ENCODE results near the gene SPEF1.

The SPEF1 gene

GRCh38 chr20:3783511-3784195, 2.4 kb upstream of the SPEF1 start:
- H3K27ac ChIP-seq (ENCODE audit: insufficient read depth in 1 of 2, low read depth in 1 of 2, low read length in 2 of 2, poor library complexity in 1 of 2, severe bottlenecking in 2 of 2) = peak overlapping the region in 1 of 2 experiments; percentile 25
- ChIA-PET POLR2A (no interaction called here), CTCF (interaction anchor here (1.4 to 9.4 kb wide), 2 partner anchors 35 to 74 kb away, joined by 4 to 127 read pairs; partner anchors contain the start of gene AP5S1)
- H3K27me3 ChIP-seq (replicated peaks in 2 of 5; ENCODE audit: control insufficient read depth in 4 of 5, insufficient read depth in 5 of 5, low read length in 4 of 5) = peaks cover 0 to 13% (median 9%) of the 10 kb centered on the region in 5 experiments
- H3K4me3 ChIP-seq (ENCODE audit: control insufficient read depth in 1 of 7, extremely low read depth in 1 of 7, insufficient read depth in 4 of 7, low read depth in 2 of 7, low read length in 6 of 7) = no peak overlapping the region
- WGBS (ENCODE audit: insufficient coverage) = 89% methylated on average over 9 of the region's 10 CpGs
- peaks cover 0 to 11% (median 7%) of the 10 kb centered on the region in 4 experiments for H3K36me3 ChIP-seq (ENCODE audit: control insufficient read depth in 4 of 4, insufficient read depth in 4 of 4, low read length in 3 of 4)
- no peak for DNase-seq
- no peaks in the 10 kb centered on the region for H3K9me3 ChIP-seq (ENCODE audit: control extremely low read depth in 1 of 5, control insufficient read depth in 4 of 5, insufficient read depth in 2 of 5, low read depth in 1 of 5, low read length in 4 of 5)
- peaks cover 7 to 35% (median 29%) of the 10 kb centered on the region in 4 experiments for H3K4me1 ChIP-seq (ENCODE audit: control extremely low read depth in 1 of 4, control insufficient read depth in 4 of 4, insufficient read depth in 4 of 4, low read length in 3 of 4)

- no peak for DNase-seq
- H3K4me1 ChIP-seq (ENCODE audit: control extremely low read depth in 1 of 4, control insufficient read depth in 4 of 4, insufficient read depth in 4 of 4, low read length in 3 of 4) = peaks cover 7 to 41% (median 34%) of the 10 kb centered on the region in 4 experiments
- H3K27ac ChIP-seq (ENCODE audit: insufficient read depth in 1 of 2, low read depth in 1 of 2, low read length in 2 of 2, poor library complexity in 1 of 2, severe bottlenecking in 2 of 2) = peak overlapping the region in 1 of 2 experiments; percentile 25
- ChIA-PET CTCF (interaction anchor here (9.4 kb wide), 1 partner anchor 36 kb away, joined by 127 read pairs; the partner anchor contains the start of gene AP5S1), POLR2A (no interaction called here)
- no peak overlapping the region for H3K4me3 ChIP-seq (ENCODE audit: control insufficient read depth in 1 of 7, extremely low read depth in 1 of 7, insufficient read depth in 4 of 7, low read depth in 2 of 7, low read length in 6 of 7)
- peaks cover 0 to 11% (median 7%) of the 10 kb centered on the region in 4 experiments for H3K36me3 ChIP-seq (ENCODE audit: control insufficient read depth in 4 of 4, insufficient read depth in 4 of 4, low read length in 3 of 4)
- 100% methylated on average over 2 of the region's 2 CpGs for WGBS (ENCODE audit: insufficient coverage)
- H3K27me3 ChIP-seq (replicated peaks in 2 of 5; ENCODE audit: control insufficient read depth in 4 of 5, insufficient read depth in 5 of 5, low read length in 4 of 5) = peaks cover 0 to 19% (median 13%) of the 10 kb centered on the region in 5 experiments
- no peaks in the 10 kb centered on the region for H3K9me3 ChIP-seq (ENCODE audit: control extremely low read depth in 1 of 5, control insufficient read depth in 4 of 5, insufficient read depth in 2 of 5, low read depth in 1 of 5, low read length in 4 of 5)
These were observed 1.8 kb upstream of the SPEF1 start for GRCh38 chr20:3783068-3783489.

GRCh38 chr20:3782597-3782996, 1.3 kb upstream of the SPEF1 start:
- H3K4me3 ChIP-seq (ENCODE audit: control insufficient read depth in 1 of 7, extremely low read depth in 1 of 7, insufficient read depth in 4 of 7, low read depth in 2 of 7, low read length in 6 of 7) = no peak overlapping the region
- H3K27ac ChIP-seq (ENCODE audit: insufficient read depth in 1 of 2, low read depth in 1 of 2, low read length in 2 of 2, poor library complexity in 1 of 2, severe bottlenecking in 2 of 2) = no peak overlapping the region
- ChIA-PET POLR2A (no interaction called here), CTCF (no interaction called here)
- peaks cover 0 to 11% (median 7%) of the 10 kb centered on the region in 4 experiments for H3K36me3 ChIP-seq (ENCODE audit: control insufficient read depth in 4 of 4, insufficient read depth in 4 of 4, low read length in 3 of 4)
- DNase-seq = no peak
- H3K27me3 ChIP-seq (replicated peaks in 2 of 5; ENCODE audit: control insufficient read depth in 4 of 5, insufficient read depth in 5 of 5, low read length in 4 of 5) = peaks cover 0 to 23% (median 15%) of the 10 kb centered on the region in 5 experiments
- H3K4me1 ChIP-seq (ENCODE audit: control extremely low read depth in 1 of 4, control insufficient read depth in 4 of 4, insufficient read depth in 4 of 4, low read length in 3 of 4) = peaks cover 7 to 44% (median 38%) of the 10 kb centered on the region in 4 experiments
- WGBS (ENCODE audit: insufficient coverage) = 93% methylated on average over 5 of the region's 6 CpGs
- H3K9me3 ChIP-seq (ENCODE audit: control extremely low read depth in 1 of 5, control insufficient read depth in 4 of 5, insufficient read depth in 2 of 5, low read depth in 1 of 5, low read length in 4 of 5) = no peaks in the 10 kb centered on the region

GRCh38 chr20:3778976-3779375, 2.3 kb downstream of the SPEF1 start:
- peaks cover 0 to 2% (median 0%) of the 10 kb centered on the region in 5 experiments for H3K9me3 ChIP-seq (ENCODE audit: control extremely low read depth in 1 of 5, control insufficient read depth in 4 of 5, insufficient read depth in 2 of 5, low read depth in 1 of 5, low read length in 4 of 5)
- CTCF ChIA-PET = interaction anchor here (0.6 to 1.5 kb wide), 11 partner anchors 10 to 1176 kb away, joined by 3 to 8 read pairs (median 4); partner anchors contain the start of gene AP5S1
- no peak for DNase-seq
- H3K4me3 ChIP-seq (ENCODE audit: control insufficient read depth in 1 of 7, extremely low read depth in 1 of 7, insufficient read depth in 4 of 7, low read depth in 2 of 7, low read length in 6 of 7) = no peak overlapping the region
- no peak overlapping the region for H3K27ac ChIP-seq (ENCODE audit: insufficient read depth in 1 of 2, low read depth in 1 of 2, low read length in 2 of 2, poor library complexity in 1 of 2, severe bottlenecking in 2 of 2)
- 38% methylated on average over 16 of the region's 18 CpGs for WGBS (ENCODE audit: insufficient coverage)
- H3K27me3 ChIP-seq (replicated peaks in 2 of 5; ENCODE audit: control insufficient read depth in 4 of 5, insufficient read depth in 5 of 5, low read length in 4 of 5) = peaks cover 0 to 35% (median 18%) of the 10 kb centered on the region in 5 experiments
- peaks cover 0 to 25% (median 22%) of the 10 kb centered on the region in 4 experiments for H3K4me1 ChIP-seq (ENCODE audit: control extremely low read depth in 1 of 4, control insufficient read depth in 4 of 4, insufficient read depth in 4 of 4, low read length in 3 of 4)
- H3K36me3 ChIP-seq (ENCODE audit: control insufficient read depth in 4 of 4, insufficient read depth in 4 of 4, low read length in 3 of 4) = peaks cover 0 to 4% (median 2%) of the 10 kb centered on the region in 4 experiments
- POLR2A ChIA-PET = no interaction called here

DNA sequence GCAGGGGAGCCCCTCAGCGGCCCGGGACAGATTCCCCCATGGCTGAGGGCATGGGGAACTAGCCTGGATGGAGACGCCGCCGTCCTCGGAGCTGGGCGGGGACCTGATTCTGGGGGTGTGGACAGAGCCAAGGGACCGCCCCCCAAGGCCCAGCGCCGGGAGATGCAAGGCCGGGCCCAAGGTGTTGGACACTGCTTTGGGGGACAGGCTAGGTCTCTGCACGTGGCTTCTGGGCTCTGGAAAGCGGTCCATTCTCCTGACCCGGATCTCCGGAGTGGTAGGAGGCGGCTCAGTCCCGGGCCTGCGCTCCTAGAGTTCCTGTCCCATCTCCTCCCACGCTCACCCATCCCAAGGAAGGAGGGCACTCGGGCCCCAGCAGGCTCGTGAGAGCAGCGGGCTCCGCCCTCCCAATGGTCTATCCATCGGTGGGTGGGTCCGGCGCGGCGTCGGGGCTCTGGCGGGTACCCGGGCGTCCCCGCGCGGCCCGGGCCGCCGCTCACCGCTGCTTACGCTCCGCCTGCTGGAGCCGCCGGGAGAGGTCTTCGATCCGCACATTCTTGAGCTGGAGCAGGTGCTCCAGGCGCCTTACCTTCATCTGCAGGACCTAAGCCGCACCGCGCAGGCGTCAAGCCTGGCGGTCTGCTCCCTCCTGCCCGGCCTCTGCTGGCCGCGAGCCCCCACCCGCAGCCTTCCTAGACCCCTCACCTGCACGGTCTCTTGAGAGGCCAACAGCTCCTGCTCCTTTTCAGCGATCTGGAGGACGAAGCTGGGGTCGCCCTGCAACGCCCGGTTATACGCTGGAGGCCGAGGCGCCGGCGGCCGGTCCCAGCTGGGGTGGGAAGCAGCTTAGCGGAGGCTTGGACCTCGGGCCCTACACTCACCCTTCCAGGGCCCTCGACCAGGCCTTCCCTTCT, 3.3 kb downstream of the SPEF1 start:
- POLR2A ChIA-PET = interaction anchor here (0.5 to 0.8 kb wide), 2 partner anchors 71 to 687 kb away, joined by 3 read pairs; no protein-coding TSS in a partner anchor

DNA sequence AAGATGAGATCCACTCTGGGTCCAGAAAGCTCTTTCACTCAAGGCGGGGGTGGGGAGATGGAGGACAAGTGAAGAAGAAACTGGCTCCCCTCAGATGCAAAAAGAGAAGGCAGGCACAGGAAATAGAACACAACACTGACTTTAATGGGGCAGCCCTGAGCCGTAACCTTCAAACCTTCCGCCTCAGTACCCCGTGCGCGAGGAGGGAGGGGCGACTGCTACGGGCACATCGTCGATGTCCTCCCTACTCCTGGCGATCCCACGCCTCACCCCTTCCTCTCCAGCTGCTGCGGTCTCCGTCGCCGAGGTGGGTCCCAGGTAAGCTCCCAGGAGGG, 3.9 kb downstream of the SPEF1 start:
- POLR2A ChIA-PET = interaction anchor here (0.6 kb wide), 1 partner anchor 203 kb away, joined by 4 read pairs; no protein-coding TSS in a partner anchor
- peaks cover 0 to 25% (median 22%) of the 10 kb centered on the region in 4 experiments for H3K4me1 ChIP-seq (ENCODE audit: control extremely low read depth in 1 of 4, control insufficient read depth in 4 of 4, insufficient read depth in 4 of 4, low read length in 3 of 4)
- 13% methylated on average over 12 of the region's 16 CpGs for WGBS (ENCODE audit: insufficient coverage)
- no peak for DNase-seq
- H3K27me3 ChIP-seq (replicated peaks in 2 of 5; ENCODE audit: control insufficient read depth in 4 of 5, insufficient read depth in 5 of 5, low read length in 4 of 5) = peaks cover 0 to 35% (median 18%) of the 10 kb centered on the region in 5 experiments
- no peaks in the 10 kb centered on the region for H3K36me3 ChIP-seq (ENCODE audit: control insufficient read depth in 4 of 4, insufficient read depth in 4 of 4, low read length in 3 of 4)
- CTCF ChIA-PET = interaction anchor here (0.6 to 1.4 kb wide), 6 partner anchors 8 to 66 kb away, joined by 3 to 4 read pairs (median 4); partner anchors contain the start of gene CENPB
- H3K9me3 ChIP-seq (ENCODE audit: control extremely low read depth in 1 of 5, control insufficient read depth in 4 of 5, insufficient read depth in 2 of 5, low read depth in 1 of 5, low read length in 4 of 5) = peaks cover 0 to 2% (median 0%) of the 10 kb centered on the region in 5 experiments
- H3K27ac ChIP-seq (ENCODE audit: insufficient read depth in 1 of 2, low read depth in 1 of 2, low read length in 2 of 2, poor library complexity in 1 of 2, severe bottlenecking in 2 of 2) = no peak overlapping the region
- peak overlapping the region; percentile 3 to 74 (median 54) for H3K4me3 ChIP-seq (ENCODE audit: control insufficient read depth in 1 of 7, extremely low read depth in 1 of 7, insufficient read depth in 4 of 7, low read depth in 2 of 7, low read length in 6 of 7)

More for the DNA sequence above, 3.3 kb downstream of the SPEF1 start:
- WGBS (ENCODE audit: insufficient coverage) = 1% methylated on average over 58 of the region's 70 CpGs
- no peak overlapping the region for H3K27ac ChIP-seq (ENCODE audit: insufficient read depth in 1 of 2, low read depth in 1 of 2, low read length in 2 of 2, poor library complexity in 1 of 2, severe bottlenecking in 2 of 2)
- peak in 2 of 3 donors; percentile 43 to 48 for DNase-seq
- H3K9me3 ChIP-seq (ENCODE audit: control extremely low read depth in 1 of 5, control insufficient read depth in 4 of 5, insufficient read depth in 2 of 5, low read depth in 1 of 5, low read length in 4 of 5) = peaks cover 0 to 2% (median 0%) of the 10 kb centered on the region in 5 experiments
- H3K27me3 ChIP-seq (replicated peaks in 2 of 5; ENCODE audit: control insufficient read depth in 4 of 5, insufficient read depth in 5 of 5, low read length in 4 of 5) = peaks cover 0 to 35% (median 18%) of the 10 kb centered on the region in 5 experiments
- peak overlapping the region; percentile 3 to 74 (median 54) for H3K4me3 ChIP-seq (ENCODE audit: control insufficient read depth in 1 of 7, extremely low read depth in 1 of 7, insufficient read depth in 4 of 7, low read depth in 2 of 7, low read length in 6 of 7)
- H3K4me1 ChIP-seq (ENCODE audit: control extremely low read depth in 1 of 4, control insufficient read depth in 4 of 4, insufficient read depth in 4 of 4, low read length in 3 of 4) = peaks cover 0 to 25% (median 22%) of the 10 kb centered on the region in 4 experiments
- no peaks in the 10 kb centered on the region for H3K36me3 ChIP-seq (ENCODE audit: control insufficient read depth in 4 of 4, insufficient read depth in 4 of 4, low read length in 3 of 4)
- CTCF ChIA-PET = interaction anchor here (0.6 to 1.5 kb wide), 15 partner anchors 8 to 106 kb away, joined by 3 to 8 read pairs (median 3); partner anchors contain the start of genes AP5S1 and CENPB

All from common myeloid progenitor, CD34-positive (primary cell).